ENCODE data around the gene C17orf75.

The C17orf75 gene

DNA sequence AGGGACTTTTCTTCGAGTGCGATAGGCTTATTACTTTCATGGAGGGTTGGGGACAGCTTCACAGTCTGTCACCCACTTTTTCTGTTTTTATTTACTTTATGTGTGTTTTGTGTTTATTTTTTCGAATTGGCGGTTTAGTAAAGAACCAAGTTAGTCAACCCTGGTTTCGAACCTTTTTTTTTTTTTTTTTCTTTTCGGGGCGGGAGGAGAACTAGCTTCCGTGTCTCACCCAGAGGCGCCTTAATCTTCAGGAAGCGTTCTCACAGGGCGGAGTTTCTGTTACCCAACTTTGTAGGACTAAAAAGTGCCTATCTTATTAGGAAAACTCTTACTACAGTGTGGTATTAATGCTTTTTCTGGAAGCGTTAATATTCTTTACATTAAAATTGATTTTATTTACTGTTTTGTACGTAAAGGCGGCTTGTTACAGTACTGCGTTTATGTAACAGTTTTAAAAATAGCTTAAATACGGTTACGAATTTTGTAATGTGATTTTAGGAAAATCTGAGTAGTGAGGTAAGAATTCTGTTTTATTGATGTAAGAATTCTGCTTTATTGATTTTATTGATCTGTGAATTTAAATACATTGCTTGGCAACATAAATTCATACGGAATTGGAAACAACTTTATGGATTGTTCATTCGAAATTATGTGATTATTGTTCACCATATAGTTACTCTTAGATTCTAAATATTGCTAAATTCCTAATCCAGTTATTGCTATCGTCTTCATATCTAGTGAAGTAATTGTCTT, 8.9 kb upstream of the C17orf75 start:
- Mint-ChIP-seq H3K4me3 (peak overlapping the region; percentile 100), H3K9me3 (no peaks in the 10 kb centered on the region), H3K4me1 (peaks cover 44% of the 10 kb centered on the region), H3K27ac (peak overlapping the region; percentile 99), H3K27me3 (no peaks in the 10 kb centered on the region), H3K36me3 (peaks cover 13% of the 10 kb centered on the region)

DNA sequence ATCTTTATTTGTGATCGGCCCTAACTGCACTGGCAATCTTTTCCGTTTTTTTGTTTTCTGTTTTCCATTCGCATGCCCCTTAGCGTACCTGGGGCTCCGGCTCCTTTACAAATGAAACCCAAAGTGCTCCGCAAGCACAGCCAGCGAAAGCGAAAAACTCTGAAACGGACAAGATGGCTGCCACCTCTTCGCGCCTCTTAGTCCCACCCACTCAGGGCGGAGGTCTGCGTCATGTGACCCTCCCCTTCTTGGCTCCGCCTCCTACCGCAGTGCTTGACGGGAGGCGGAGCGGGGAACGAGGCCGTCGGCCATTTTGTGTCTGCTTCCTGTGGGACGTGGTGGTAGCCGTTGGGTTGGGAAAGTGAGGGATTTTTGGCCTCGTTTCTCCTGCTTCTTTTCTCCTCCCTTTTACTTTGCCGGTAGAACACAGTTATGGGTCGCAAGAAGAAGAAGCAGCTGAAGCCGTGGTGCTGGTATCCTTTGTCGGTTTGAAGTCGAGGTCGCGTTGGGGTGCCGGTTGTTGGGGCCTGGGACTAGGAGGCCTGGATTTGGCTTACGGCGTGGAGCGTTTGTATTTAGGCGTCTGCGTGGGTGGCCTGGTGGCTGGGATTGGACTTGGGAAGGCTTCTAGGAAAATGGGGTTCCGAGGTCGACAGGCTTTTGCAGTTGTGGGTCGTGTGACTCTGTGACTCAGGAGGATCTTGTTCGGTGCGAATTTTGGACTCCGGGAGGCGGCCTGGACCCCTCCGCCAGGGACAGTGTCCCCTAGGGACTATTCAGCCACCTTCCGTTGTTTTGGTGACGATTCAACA, 8.1 kb upstream of the C17orf75 start, which contains the start of gene ZNF207:
ZNF207 (plus strand) TSS at position 304 of the 812 bp plus-strand sequence; CDS start at position 433, 129 bp downstream.
- H3K4me3 Mint-ChIP-seq: peak within 1 kb of the TSS; percentile 100
- peaks cover 13% of the 10 kb centered on the region for H3K36me3 Mint-ChIP-seq
- peak within 1 kb of the TSS; percentile 99 for H3K27ac Mint-ChIP-seq
- no peaks in the 10 kb centered on the region for H3K27me3 Mint-ChIP-seq
- H3K4me1 Mint-ChIP-seq: peaks cover 36% of the 10 kb centered on the region
- H3K9me3 Mint-ChIP-seq: no peaks in the 10 kb centered on the region

DNA sequence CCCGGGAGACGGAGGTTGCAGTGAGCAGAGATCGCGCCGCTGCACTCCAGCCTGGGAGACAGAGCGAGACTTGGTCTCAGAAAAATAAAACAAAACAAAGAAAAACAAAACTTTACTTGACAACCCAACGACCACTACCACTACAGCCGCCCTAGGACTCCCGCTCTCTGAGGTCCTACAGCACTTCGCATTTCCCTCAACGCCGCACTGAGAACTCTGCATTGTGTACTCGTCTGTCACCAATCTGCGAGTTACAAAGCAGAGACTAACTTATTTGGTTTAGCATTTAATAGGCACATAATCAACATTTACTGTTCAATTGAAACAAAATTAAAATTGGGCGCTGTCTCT, 7.5 kb upstream of the C17orf75 start:
- Mint-ChIP-seq H3K9me3 (no peaks in the 10 kb centered on the region), H3K4me1 (peaks cover 31% of the 10 kb centered on the region), H3K4me3 (peak overlapping the region; percentile 100), H3K36me3 (peaks cover 10% of the 10 kb centered on the region), H3K27ac (peak overlapping the region; percentile 99), H3K27me3 (no peaks in the 10 kb centered on the region)

DNA sequence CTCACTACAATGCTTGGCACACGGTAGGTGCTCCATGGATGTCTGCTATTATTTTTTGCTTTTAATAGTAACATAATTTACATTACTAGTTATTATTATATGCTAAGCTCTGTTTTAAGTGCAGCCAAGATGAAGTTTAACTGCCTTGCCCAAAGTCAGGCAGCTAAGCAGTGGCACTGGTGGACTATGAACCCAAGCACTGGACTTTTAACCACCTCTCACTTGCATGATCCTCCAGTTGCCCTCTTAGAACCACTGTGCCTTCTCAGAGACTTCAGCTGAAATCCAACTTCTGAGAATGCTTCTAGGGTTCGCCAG, 6.5 kb upstream of the C17orf75 start:
- peaks cover 25% of the 10 kb centered on the region for H3K4me1 Mint-ChIP-seq
- H3K36me3 Mint-ChIP-seq: peaks cover 10% of the 10 kb centered on the region
- H3K4me3 Mint-ChIP-seq: no peak overlapping the region
- no peaks in the 10 kb centered on the region for H3K27me3 Mint-ChIP-seq
- H3K27ac Mint-ChIP-seq: no peak overlapping the region
- H3K9me3 Mint-ChIP-seq: no peaks in the 10 kb centered on the region

DNA sequence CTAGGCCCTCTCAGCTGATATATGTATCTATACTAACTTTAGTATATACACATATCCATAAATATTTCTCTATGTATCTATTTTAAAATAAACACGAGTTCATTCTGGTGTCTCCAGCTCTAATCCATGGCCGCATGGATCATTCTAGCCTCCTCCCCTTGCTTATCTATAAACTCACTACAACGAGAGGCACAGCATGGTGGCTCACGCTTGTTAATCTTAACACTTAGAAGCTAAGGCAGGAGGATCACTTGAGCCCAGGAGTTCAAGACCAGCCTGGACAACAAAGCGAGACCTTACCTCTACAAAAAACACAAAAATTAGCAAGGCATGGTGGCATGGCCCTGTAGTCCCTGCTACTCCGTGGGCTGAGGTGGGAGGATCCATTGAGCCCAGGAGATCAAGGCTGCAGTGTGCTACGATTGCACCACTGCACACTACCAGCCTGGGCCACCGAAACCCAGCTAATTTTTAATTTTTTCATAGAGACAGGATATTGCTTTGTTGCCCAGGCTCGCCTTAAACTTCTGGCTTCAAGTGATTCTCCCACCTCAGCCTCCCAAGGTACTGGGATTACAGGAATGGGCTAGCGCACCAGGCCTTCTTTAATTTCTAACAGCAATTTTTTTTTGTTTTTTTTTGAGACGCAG, 4.1 kb upstream of the C17orf75 start:
- Mint-ChIP-seq H3K4me3 (no peak overlapping the region), H3K36me3 (peaks cover 5% of the 10 kb centered on the region), H3K27me3 (no peaks in the 10 kb centered on the region), H3K4me1 (peaks cover 29% of the 10 kb centered on the region), H3K9me3 (no peaks in the 10 kb centered on the region), H3K27ac (no peak overlapping the region)

DNA sequence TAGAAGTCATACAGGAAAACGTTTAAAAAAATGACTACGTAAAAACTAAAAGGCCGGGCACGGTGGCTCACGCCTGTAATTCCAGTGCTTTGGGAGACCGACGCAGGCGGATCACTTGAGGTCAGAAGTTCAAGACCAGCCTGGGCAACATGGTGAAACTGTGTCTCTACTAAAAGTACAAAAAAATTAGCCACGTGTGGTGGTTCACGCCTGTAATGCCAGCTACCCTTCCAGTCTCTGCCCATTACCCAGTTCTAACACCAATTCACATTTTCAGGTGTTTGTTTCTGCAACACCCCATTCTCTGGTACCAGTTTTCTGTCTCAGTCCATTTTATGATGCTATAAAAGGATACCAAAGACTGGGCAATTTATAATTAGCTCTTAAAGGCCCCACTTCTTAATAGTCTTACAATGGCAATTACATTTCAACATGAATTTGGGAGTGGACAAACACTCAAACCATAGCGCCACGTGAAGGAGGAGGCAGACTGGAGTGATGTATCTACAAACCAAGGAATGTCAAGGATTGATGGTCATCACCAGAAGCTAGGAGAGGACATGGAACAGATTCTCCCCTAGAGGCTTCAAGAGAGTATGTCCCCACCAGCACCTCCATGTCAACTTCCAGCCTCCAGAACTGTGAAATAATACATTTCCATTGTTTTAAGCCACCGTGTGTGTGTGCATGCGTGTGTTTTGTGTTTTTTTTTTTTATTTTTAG, 791 bp upstream of the C17orf75 start:
- peak overlapping the region; percentile 95 for H3K4me3 Mint-ChIP-seq
- peaks cover 26% of the 10 kb centered on the region for H3K4me1 Mint-ChIP-seq
- H3K36me3 Mint-ChIP-seq: no peaks in the 10 kb centered on the region
- H3K27me3 Mint-ChIP-seq: no peaks in the 10 kb centered on the region
- no peaks in the 10 kb centered on the region for H3K9me3 Mint-ChIP-seq
- peak overlapping the region; percentile 95 for H3K27ac Mint-ChIP-seq

DNA sequence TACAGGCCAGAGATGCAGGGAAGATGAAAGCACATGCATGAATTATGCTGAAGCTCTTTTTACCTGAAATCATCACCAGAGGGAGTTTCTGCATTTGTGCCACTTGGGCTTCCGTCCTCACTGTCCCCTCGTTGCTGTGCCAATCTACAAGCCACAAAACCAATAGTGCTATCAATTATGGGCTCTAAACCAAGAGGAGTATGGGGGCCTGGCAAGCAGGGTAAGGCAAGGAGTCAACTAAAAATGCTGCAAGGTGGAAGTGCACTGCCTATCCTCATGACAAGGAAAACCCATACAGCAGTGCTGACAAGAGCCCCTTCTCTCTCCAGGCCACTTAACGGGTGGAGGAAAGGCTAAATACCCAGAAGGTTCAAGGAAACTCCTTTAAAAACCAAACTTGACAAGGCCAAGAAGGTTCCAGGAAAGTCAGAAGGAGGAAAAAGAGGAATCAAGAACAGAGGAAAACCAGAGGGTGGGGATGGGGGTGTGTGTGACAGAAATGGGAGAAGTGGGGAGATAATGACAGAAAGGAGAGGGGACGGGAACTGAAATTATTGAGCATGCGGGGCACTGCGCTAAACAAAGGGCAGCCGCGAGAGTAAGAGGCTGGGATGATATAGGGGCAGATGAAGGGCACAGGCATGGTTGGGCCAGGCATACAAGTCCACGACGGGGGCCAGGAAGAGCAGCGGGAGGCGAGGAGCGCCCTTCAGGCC, 674 bp downstream of the C17orf75 start:
- Mint-ChIP-seq H3K27ac (peak overlapping the region; percentile 97), H3K27me3 (no peaks in the 10 kb centered on the region), H3K36me3 (no peaks in the 10 kb centered on the region), H3K9me3 (no peaks in the 10 kb centered on the region), H3K4me1 (peaks cover 26% of the 10 kb centered on the region), H3K4me3 (peak overlapping the region; percentile 95)

DNA sequence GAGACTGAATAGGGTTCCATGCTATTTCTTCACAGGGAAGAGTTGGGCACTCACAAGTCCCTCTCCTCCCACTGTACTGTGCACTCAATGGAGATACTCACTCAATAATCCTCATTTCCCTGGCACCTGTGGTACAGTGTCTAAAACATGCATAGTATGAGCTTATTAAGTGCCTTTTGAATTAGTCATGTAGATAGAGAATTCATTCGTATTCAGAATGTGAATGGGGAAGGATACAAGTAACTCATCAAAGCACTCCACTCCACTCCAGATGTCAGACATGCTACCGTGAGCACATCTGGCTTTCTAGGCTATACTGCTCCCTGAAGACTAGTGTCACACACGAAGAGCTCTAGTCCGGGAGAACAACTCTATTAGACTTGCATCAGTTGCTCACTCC, 6.3 kb downstream of the C17orf75 start:
- H3K27ac Mint-ChIP-seq: no peak overlapping the region
- no peaks in the 10 kb centered on the region for H3K9me3 Mint-ChIP-seq
- H3K4me1 Mint-ChIP-seq: peaks cover 15% of the 10 kb centered on the region
- H3K27me3 Mint-ChIP-seq: no peaks in the 10 kb centered on the region
- no peak overlapping the region for H3K4me3 Mint-ChIP-seq
- H3K36me3 Mint-ChIP-seq: peaks cover 7% of the 10 kb centered on the region

DNA sequence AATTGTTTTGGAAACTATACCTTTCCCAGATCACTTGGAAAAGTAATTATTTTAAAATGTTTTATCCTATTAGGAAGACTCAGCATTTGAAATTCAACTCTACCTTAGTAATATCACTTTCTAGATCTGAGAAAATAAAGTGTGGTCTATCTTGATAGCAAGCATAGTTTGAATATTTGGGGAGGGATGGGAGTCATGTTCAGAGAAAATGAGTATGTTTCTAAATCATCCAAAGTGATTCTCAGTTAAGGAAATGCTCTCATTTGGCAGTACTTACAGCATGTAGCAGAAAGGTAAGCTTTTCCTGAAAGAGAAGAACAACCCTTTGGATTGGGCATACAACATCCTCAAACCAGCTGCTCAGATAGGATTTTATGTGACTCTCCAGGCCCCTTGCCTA, 6.9 kb downstream of the C17orf75 start:
- H3K9me3 Mint-ChIP-seq: no peaks in the 10 kb centered on the region
- no peaks in the 10 kb centered on the region for H3K27me3 Mint-ChIP-seq
- H3K4me1 Mint-ChIP-seq: peaks cover 21% of the 10 kb centered on the region
- H3K36me3 Mint-ChIP-seq: peaks cover 7% of the 10 kb centered on the region
- H3K27ac Mint-ChIP-seq: no peak overlapping the region
- no peak overlapping the region for H3K4me3 Mint-ChIP-seq

DNA sequence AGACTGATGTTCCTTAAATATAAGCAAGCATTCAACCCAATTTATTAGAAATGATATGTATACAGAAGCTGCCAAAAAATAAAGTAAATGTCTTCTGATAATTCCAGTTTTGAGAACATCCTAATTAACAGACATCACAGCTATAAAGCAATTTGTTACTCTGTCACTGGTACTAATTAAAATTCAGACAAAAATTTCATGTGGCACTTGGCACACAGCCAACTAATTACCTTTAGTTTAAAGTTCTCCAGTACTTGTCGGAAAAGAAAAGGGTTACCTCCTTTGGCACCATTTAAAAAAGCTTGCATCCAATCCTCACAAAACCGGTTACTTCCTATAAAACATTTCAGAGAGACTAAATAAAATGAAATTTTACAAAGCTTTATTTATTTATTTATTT, 8.8 kb downstream of the C17orf75 start:
- Mint-ChIP-seq H3K4me1 (peaks cover 23% of the 10 kb centered on the region), H3K4me3 (no peak overlapping the region), H3K9me3 (no peaks in the 10 kb centered on the region), H3K27me3 (no peaks in the 10 kb centered on the region), H3K36me3 (peaks cover 7% of the 10 kb centered on the region), H3K27ac (no peak overlapping the region)

DNA sequence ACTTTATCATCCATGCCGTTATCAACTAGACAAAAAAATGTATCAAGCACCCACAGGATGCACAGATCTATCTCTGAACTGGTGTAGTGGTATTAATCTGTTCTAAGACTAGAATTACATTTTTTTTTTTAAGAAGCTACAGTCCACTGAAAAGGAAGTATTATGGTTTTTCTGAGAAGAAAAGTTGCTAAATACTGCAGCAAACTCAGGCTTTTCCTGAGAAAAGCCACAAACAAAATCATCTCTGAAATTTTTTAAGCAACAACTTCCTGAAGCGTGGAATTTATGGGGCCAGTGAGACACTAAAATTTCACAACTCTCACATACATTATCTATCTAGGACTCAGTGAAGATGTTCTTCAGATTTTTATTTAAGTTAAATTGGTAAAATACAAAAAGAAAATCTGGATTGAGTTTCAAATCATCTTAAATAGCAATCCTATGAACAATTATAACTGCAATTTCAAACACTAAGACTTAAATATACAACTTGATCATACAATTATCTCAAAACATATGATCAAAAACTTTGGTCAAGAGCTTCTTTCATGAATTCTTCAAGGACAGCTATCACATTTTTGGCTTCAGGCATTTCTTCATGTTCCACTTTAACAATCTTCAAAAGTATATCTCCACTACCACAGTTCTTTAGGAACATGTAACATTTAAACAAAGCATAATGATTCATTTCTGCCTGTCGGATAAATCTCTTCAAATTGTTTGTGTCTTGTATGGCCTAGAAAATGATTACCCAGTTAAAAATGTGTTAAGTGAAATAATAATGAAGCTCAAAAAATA, 10.5 kb downstream of the C17orf75 start:
- Mint-ChIP-seq H3K9me3 (no peaks in the 10 kb centered on the region), H3K4me3 (no peak overlapping the region), H3K27ac (peak overlapping the region; percentile 72)

DNA sequence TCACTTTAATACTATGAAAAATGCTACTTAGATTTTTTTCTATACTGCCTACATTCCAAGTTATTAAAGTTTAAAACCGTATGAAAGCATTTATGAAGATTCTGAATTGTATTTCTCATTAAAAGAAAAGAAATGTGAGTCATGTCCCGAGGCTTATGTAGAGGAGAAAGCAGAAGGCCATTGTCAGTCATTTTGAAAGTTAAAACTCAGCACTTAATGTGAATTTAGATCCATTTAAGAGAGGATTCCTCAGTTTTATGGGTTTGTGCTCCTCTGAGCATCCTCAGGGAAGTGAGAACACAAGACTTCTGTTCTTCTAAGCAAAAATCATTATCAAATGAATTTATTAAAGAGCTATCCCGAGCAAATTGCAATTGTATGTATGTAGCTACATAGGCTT, 11.8 kb downstream of the C17orf75 start:
- peaks cover 7% of the 10 kb centered on the region for H3K36me3 Mint-ChIP-seq

More for the DNA sequence above, 10.5 kb downstream of the C17orf75 start:
- H3K36me3 Mint-ChIP-seq: peaks cover 7% of the 10 kb centered on the region
- H3K4me1 Mint-ChIP-seq: peaks cover 23% of the 10 kb centered on the region
- H3K27me3 Mint-ChIP-seq: no peaks in the 10 kb centered on the region

DNA sequence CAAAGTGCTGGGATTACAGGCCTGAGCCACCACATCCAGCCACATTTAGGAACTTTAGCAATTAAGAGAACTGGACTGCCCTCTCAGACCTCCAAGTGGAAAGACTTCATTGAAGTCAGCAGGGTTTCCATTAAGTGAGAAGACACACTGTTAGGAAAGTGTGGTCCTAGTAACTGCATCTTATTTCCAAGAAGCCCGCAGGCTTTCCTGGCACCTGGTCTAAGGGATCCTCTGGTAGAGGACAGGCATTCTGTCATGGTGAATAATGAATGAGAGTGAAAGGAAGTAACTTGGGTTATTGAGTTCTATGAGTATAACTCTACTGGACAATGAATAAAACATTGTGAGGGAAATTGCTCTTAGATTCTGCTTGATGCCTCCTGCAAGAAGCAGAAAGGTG, 14.1 kb downstream of the C17orf75 start:
- no peak overlapping the region for H3K4me3 Mint-ChIP-seq
- no peak overlapping the region for H3K27ac Mint-ChIP-seq
- no peaks in the 10 kb centered on the region for H3K36me3 Mint-ChIP-seq
- no peaks in the 10 kb centered on the region for H3K27me3 Mint-ChIP-seq
- no peaks in the 10 kb centered on the region for H3K9me3 Mint-ChIP-seq
- peaks cover 36% of the 10 kb centered on the region for H3K4me1 Mint-ChIP-seq

More for the DNA sequence above, 11.8 kb downstream of the C17orf75 start:
- no peaks in the 10 kb centered on the region for H3K27me3 Mint-ChIP-seq
- peak overlapping the region; percentile 35 for H3K27ac Mint-ChIP-seq
- H3K4me1 Mint-ChIP-seq: peaks cover 23% of the 10 kb centered on the region
- no peaks in the 10 kb centered on the region for H3K9me3 Mint-ChIP-seq
- H3K4me3 Mint-ChIP-seq: no peak overlapping the region

DNA sequence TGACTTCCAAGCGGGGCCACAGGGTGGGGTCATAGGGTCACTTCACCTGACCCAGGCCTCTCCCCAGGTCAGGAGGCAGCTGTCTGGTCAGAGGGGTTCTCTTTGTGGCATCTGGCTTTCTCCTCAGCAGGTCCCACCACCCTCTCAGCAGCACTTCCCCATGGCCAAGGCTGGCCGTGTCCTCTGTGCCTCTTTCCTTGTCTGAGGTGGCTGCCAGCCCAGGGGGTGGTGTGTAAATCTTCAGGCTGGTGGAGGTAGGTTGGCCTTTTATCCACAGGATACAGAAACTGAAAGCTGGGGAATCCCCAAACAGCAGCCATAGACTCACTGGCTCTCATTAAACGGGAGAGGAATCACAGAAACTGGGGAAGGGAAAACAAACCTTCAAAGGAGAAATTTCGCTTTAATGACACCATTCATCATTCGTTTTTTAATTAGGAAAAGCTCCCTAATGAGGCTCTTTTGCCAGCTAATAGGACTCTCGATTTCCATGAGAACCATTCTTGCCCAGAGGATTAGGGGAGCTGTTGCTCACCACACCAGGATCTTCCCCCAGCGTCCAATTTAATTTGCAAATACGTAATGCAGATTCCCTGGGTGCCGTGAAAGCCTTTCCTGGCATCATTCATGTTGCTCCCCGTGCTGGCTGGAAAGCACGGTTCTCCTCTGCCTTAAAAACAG, 18.0 kb downstream of the C17orf75 start:
- Mint-ChIP-seq H3K36me3 (no peaks in the 10 kb centered on the region), H3K4me3 (peak overlapping the region; percentile 23), H3K27me3 (no peaks in the 10 kb centered on the region), H3K4me1 (peaks cover 13% of the 10 kb centered on the region), H3K27ac (peak overlapping the region; percentile 10), H3K9me3 (no peaks in the 10 kb centered on the region)

All from activated naive CD4-positive, alpha-beta T cell treated with anti-CD3 and anti-CD28 coated beads, Interleukin-2, amount 50 U/mL, for 24 hours (primary cell).